Activated CD8-positive, alpha-beta memory T cell treated with anti-CD3 and anti-CD28 coated beads, Interleukin-2, amount 10 ng/mL, durations not matched to agents 7 days and 5 days (primary cell): ENCODE measurements around the gene MPZ. TPM values are rescaled to one million over a fixed set of nuclear protein-coding genes. Genes with fewer than 3 reads are reported as not detected.
"Not testable (repeated sequence)": the region's sequence is repeated elsewhere in the genome, so short reads cannot be mapped to it uniquely, and the experiment has no call there.

Experiments
- ATAC-seq: fragments of 150-1000 bp; cut with Tn5 transposase; one replicate; pipeline ENCODE4 v1.10.0; 2021; ENCODE audit warnings: moderate library complexity
- CTCF ChIA-PET: fragments of 350-600 bp; sonication (Branson Sonifier 250); formaldehyde crosslinking; loops from one replicate; lab custom pipeline; 2021; ENCODE audit warnings: antibody characterized with exemption; lab: Charles Lee
- DNase-seq: peaks from one replicate; pipeline ENCODE4 v3.0.0-alpha.2; 2020
- H3K27ac Mint-ChIP-seq: one replicate; pipeline ENCODE4 v1.8.0; 2021; ENCODE audit warnings: mild to moderate bottlenecking, mixed read lengths
- H3K27me3 Mint-ChIP-seq: one replicate; pipeline ENCODE4 v1.8.0; 2021; ENCODE audit warnings: mixed read lengths
- H3K36me3 Mint-ChIP-seq: one replicate; pipeline ENCODE4 v1.8.0; 2021; ENCODE audit warnings: mild to moderate bottlenecking, mixed read lengths
- H3K4me1 Mint-ChIP-seq: one replicate; pipeline ENCODE4 v1.8.0; 2021; ENCODE audit warnings: mixed read lengths
- H3K4me3 Mint-ChIP-seq: one replicate; pipeline ENCODE4 v1.8.0; 2021; ENCODE audit warnings: mild to moderate bottlenecking, moderate library complexity, mixed read lengths
- H3K9me3 Mint-ChIP-seq: one replicate; pipeline ENCODE4 v1.8.0; 2022; ENCODE audit warnings: low read depth, mixed read lengths
- total RNA-seq, 2 experiments: library from RNA; stranded (reverse); gene quantifications; one replicate each; pipeline ENCODE4 v1.2.3, GENCODE V29; 2021

The MPZ gene
- total RNA-seq, 2 experiments from 2014 or later: 3.9 to 5.9 TPM

DNA sequence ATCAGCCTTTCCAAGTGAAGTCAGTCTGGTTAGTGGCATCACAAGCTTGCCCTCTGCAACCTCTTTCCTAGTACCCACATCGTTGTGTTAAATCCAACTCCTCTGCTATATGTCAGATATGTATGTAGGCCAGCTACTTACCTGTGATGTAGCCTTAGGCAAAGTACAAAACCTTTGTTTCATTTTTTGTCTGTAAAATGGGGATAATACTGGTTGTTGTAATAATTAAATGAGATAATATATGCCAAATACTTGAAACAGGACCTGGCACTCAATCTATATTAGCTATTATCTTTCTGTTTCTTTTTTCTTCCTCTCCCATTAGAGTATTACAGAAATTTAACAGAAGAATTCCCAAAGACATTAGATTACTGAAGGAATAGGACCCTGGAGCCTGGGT, 50.0 kb downstream of the MPZ start:
- H3K36me3 Mint-ChIP-seq: peaks cover 8% of the 10 kb centered on the region
- H3K4me1 Mint-ChIP-seq: peaks cover 14% of the 10 kb centered on the region
- H3K4me3 Mint-ChIP-seq: no peak overlapping the region
- H3K9me3 Mint-ChIP-seq: peaks cover 13% of the 10 kb centered on the region
- no peak for ATAC-seq
- H3K27ac Mint-ChIP-seq: no peak overlapping the region
- DNase-seq: no peak
- peaks cover 62% of the 10 kb centered on the region for H3K27me3 Mint-ChIP-seq
- CTCF ChIA-PET: interaction anchor here (0.6 to 3.5 kb wide), 4 partner anchors 29 to 123 kb away, joined by 3 to 23 read pairs (median 4); no protein-coding TSS in a partner anchor

DNA sequence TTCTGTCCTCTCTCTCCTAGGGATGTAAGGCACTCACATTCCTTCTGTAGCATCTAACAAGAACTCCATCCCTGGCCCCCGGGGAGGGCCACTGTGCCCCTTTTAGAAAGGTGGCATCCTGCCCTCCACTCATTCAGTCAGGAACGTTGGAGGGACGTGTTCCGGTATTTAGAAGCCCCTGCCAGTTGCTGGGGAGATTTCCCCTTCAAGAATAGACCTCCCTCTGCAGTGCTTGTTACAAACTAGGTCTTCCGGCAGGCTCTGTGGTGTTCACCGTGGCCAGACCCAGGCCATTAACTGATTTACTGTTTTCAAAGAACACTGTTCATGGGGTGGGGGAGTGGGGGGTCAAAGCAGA, 50.4 kb downstream of the MPZ start:
- peak overlapping the region; percentile 53 for H3K4me3 Mint-ChIP-seq
- ATAC-seq (no peak), DNase-seq (no peak)
- H3K27ac Mint-ChIP-seq: no peak overlapping the region
- CTCF ChIA-PET: interaction anchor here (0.6 to 3.5 kb wide), 4 partner anchors 29 to 123 kb away, joined by 3 to 23 read pairs (median 4); no protein-coding TSS in a partner anchor
- peaks cover 14% of the 10 kb centered on the region for H3K4me1 Mint-ChIP-seq
- peaks cover 8% of the 10 kb centered on the region for H3K36me3 Mint-ChIP-seq
- H3K27me3 Mint-ChIP-seq: peaks cover 60% of the 10 kb centered on the region
- peaks cover 13% of the 10 kb centered on the region for H3K9me3 Mint-ChIP-seq

DNA sequence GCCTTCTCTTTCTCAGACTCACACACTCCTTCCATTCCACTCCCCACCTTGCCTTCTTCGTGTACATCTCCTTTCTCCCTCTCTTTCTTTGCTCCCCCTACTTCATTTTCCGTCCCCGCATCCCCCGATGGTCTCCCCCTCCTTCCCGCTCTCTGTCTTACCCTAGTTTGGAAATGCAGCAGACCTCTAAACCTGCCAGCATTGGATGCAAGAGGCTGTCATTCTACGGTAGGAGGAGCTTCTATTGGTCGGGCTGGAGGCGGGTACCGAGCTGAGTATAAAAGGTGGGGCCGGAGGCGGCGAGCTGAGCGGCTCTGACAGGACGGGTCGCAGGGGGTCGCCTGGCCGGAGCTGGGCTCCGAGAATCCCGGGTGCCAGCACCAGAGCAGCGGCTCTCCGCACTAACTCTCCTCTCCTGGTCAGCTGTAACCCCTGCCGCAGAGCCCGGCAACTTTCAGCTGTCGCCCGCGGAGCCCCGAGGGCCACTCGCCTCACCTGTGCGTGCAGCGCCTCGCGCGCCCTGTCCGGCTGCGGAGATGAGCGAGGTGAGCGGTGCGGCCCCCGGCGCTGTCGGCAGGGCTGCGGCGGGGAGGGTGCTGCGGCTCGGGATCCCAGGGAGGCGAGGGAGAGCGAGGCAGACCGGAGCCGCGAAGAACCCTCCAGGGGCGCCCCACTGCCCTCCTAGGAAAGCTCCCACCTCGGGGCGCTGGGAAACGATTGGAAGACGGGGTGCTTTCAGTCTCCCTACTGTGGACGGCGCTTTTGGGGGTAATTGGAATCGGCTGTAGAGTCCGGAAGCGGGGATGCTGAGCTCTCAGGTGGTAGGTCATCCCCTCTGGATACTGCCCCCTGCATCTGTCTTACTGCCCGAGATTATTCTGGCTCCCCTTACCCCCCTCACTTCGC, 51.1 kb downstream of the MPZ start, which contains the start of gene PCP4L1:
TSS of gene PCP4L1 (plus strand) at position 307 of the 906 bp plus-strand sequence. CDS start at position 537, 230 bp downstream.
- peaks cover 60% of the 10 kb centered on the region for H3K27me3 Mint-ChIP-seq
- H3K27ac Mint-ChIP-seq: no peak within 1 kb of the TSS
- peaks cover 8% of the 10 kb centered on the region for H3K36me3 Mint-ChIP-seq

DNA sequence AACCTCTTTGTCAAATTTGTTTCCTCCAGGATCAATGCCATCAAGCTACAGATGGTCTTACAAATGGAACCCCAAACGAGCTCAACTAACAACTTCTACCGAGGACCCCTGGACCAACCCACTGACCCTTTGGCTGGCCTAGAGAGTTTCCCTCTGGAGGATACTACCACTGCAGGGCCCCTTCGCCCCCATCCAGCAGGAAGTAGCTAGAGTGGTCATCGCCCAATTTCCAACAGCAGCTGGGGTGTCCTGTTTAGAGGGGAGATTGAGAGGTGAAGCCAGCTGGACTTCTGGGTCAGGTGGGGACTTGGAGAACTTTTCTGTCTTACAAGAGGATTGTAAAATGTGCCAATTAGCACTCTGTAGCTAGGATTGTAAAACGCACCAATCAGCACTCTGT, 52.7 kb downstream of the MPZ start:
- H3K9me3 Mint-ChIP-seq: peaks cover 13% of the 10 kb centered on the region
- CTCF ChIA-PET, ATAC-seq, DNase-seq, H3K36me3 Mint-ChIP-seq, H3K27ac Mint-ChIP-seq, H3K4me3 Mint-ChIP-seq: not testable (repeated sequence)
- peaks cover 14% of the 10 kb centered on the region for H3K4me1 Mint-ChIP-seq
- H3K27me3 Mint-ChIP-seq: peaks cover 54% of the 10 kb centered on the region

More for the DNA sequence above, 51.1 kb downstream of the MPZ start, which contains the start of gene PCP4L1:
- Mint-ChIP-seq H3K4me1 (peaks cover 14% of the 10 kb centered on the region), H3K4me3 (peak within 1 kb of the TSS; percentile 53), H3K9me3 (peaks cover 13% of the 10 kb centered on the region)
- peak; percentile 90 for ATAC-seq
- CTCF ChIA-PET: interaction anchor here (0.6 to 3.5 kb wide), 5 partner anchors 29 to 154 kb away, joined by 3 to 23 read pairs (median 3); partner anchors contain the start of gene NDUFS2
- peak; percentile 60 for DNase-seq

DNA sequence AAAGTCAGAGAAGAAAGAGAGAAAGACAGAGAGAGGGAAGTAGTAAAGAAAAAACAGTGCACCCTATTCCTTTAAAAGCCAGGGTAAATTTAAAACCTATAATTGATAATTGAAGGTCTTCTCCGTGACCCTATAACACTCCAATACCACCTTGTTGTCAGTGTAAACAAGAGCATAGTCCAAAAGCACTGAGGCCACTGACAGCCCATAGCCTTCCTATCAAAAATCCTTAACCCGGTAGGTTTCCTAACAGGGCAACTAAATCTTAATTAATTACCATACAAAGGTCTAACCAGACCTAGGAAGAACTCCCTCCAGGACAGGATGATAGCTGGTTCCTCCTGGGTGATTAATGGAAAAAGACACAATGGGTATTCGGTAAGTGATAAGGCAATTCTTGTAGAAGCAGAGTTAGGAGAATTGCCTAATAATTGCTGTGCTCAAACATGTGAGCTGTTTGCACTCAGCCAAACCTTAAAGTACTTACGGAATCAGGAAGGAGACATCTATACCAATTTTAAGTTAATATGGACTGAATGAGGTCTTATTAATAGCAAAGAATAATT, 53.7 kb downstream of the MPZ start:
- H3K27ac Mint-ChIP-seq, H3K4me3 Mint-ChIP-seq, ATAC-seq, H3K36me3 Mint-ChIP-seq, CTCF ChIA-PET, DNase-seq: not testable (repeated sequence)
- H3K9me3 Mint-ChIP-seq: peaks cover 13% of the 10 kb centered on the region
- H3K27me3 Mint-ChIP-seq: peaks cover 46% of the 10 kb centered on the region
- peaks cover 14% of the 10 kb centered on the region for H3K4me1 Mint-ChIP-seq

DNA sequence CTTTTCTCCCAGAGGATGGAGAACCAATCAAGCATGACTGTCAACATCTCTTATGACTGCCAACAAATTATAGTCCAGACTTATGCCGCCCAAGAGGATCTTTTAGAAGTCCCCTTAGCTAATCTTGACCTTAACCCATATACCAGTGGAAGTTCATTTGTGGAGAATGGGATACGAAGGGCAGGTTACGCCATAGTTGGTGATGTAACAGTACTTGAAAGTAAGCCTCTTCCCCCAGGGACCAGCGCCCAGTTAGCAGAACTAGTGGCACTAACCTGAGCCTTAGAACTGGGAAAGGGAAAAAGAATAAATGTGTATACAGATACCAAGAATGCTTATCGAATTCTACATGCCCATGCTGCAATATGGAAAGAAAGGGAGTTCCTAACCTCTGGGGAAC, 54.5 kb downstream of the MPZ start:
- Mint-ChIP-seq H3K9me3 (peaks cover 13% of the 10 kb centered on the region), H3K27me3 (peaks cover 39% of the 10 kb centered on the region), H3K4me1 (peaks cover 14% of the 10 kb centered on the region)
- H3K4me3 Mint-ChIP-seq, ATAC-seq, CTCF ChIA-PET, H3K36me3 Mint-ChIP-seq, H3K27ac Mint-ChIP-seq, DNase-seq: not testable (repeated sequence)

Other genes starting within 250 kb of the MPZ start
- 100 to 1,000 TPM; 260 to 273 TPM for gene ARHGAP30, start 240.1 kb downstream of the MPZ start, total RNA-seq
- gene NECTIN4, start 220.4 kb downstream of the MPZ start, total RNA-seq: under 1 TPM; 0.12 TPM
- gene KLHDC9, start 211.6 kb downstream of the MPZ start, total RNA-seq: under 1 TPM; 0.52 to 0.85 TPM
- 10 to 100 TPM; 82.8 to 98.5 TPM for gene PFDN2, start 191.9 kb downstream of the MPZ start, total RNA-seq
- 10 to 100 TPM; 36.4 to 40.9 TPM for gene NIT1, start 191.9 kb downstream of the MPZ start, total RNA-seq
- 10 to 100 TPM; 37.1 to 40.6 TPM for gene DEDD, start 177.3 kb downstream of the MPZ start, total RNA-seq
- 10 to 100 TPM; 90.7 to 98.4 TPM for gene UFC1, start 156.0 kb downstream of the MPZ start, total RNA-seq
- gene USP21, start 150.5 kb downstream of the MPZ start, total RNA-seq: 10 to 100 TPM; 36.0 to 40.8 TPM
- gene PPOX, start 143.5 kb downstream of the MPZ start, total RNA-seq: 10 to 100 TPM; 34.5 to 43.9 TPM
- 10 to 100 TPM; 47.0 to 53.5 TPM for gene B4GALT3, start 132.5 kb downstream of the MPZ start, total RNA-seq
- under 1 TPM; 0.30 to 0.38 TPM for gene ADAMTS4, start 110.9 kb downstream of the MPZ start, total RNA-seq
- gene NDUFS2, start 107.6 kb downstream of the MPZ start, total RNA-seq: 10 to 100 TPM; 69.4 to 83.9 TPM
- gene FCER1G, start 94.7 kb downstream of the MPZ start, total RNA-seq: 1 to 10 TPM; 1.1 to 5.8 TPM
- gene APOA2, start 86.3 kb downstream of the MPZ start, total RNA-seq: not detected
- gene TOMM40L, start 83.9 kb downstream of the MPZ start, total RNA-seq: 10 to 100 TPM; 19.4 to 27.6 TPM
- not detected for gene NR1I3, start 71.8 kb downstream of the MPZ start, total RNA-seq
- gene PCP4L1, start 51.2 kb downstream of the MPZ start, total RNA-seq: not detected
- gene SDHC, start 4.4 kb upstream of the MPZ start, total RNA-seq: 100 to 1,000 TPM; 144 to 173 TPM
- gene CFAP126, start 57.9 kb upstream of the MPZ start, total RNA-seq: not detected
- gene FCGR2A, start 195.5 kb upstream of the MPZ start, total RNA-seq: under 1 TPM in 1 of 2 experiments, not detected in 1; 0.35 TPM
- 1 to 10 TPM in 1 of 2 experiments, under 1 TPM in 1; 0.47 to 1.1 TPM for gene HSPA6, start 214.6 kb upstream of the MPZ start, total RNA-seq
- 1 to 10 TPM in 1 of 2 experiments, under 1 TPM in 1; 0.61 to 1.6 TPM for gene FCGR3A, start 239.8 kb upstream of the MPZ start, total RNA-seq